HT-29 (cell line): ENCODE measurements around the gene ZNF565. TPM values are rescaled to one million over a fixed set of nuclear protein-coding genes. Genes with fewer than 3 reads are reported as not detected.
"Not testable (repeated sequence)": the region's sequence is repeated elsewhere in the genome, so short reads cannot be mapped to it uniquely, and the experiment has no call there.

Experiments
- DNase-seq: peaks from one replicate; pipeline ENCODE4 v3.0.0-alpha.2; 2015; ENCODE audit warnings: low spot score
- small RNA-seq: library from RNA; depleted of rRNA; stranded (forward); fragments of <200 nt; gene quantifications from one replicate; pipeline ENCODE3, GENCODE V24; 2014
- total RNA-seq: library from RNA; depleted of rRNA; stranded (reverse); fragments of >200 nt; shearing (Covaris generic); gene quantifications from 2 replicates; pipeline ENCODE4 v1.2.3, GENCODE V29; 2014; rRNA removed

ZNF565 gene
- total RNA-seq, 1 experiment from 2014 or later = 8.0 TPM

GRCh38 chr19:36150586-36150985 is 63.9 kb downstream of the ZNF565 start:
- DNase-seq = no peak

DNA sequence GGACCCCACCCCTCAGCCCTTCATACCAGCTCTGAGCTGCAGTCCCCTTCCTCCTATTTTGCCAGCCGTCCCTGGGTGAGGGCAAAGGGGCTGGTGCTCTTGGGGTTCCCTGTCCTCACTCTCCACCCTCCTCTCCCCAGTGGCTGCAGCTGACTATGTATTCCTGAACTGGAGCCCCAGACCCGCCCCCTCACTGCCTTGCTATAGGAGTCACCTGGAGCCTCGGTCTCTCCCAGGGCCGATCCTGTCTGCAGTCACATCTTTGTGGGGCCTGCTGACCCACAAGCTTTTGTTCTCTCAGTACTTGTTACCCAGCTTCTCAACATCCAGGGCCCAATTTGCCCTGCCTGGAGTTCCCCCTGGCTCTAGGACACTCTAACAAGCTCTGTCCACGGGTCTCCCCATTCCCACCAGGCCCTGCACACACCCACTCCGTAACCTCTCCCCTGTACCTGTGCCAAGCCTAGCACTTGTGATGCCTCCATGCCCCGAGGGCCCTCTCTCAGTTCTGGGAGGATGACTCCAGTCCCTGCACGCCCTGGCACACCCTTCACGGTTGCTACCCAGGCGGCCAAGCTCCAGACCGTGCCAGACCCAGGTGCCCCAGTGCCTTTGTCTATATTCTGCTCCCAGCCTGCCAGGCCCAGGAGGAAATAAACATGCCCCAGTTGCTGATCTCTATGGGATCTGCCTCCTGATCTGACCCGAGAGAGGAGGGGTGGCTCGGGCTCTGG is 64.6 kb downstream of the ZNF565 start:
- DNase-seq = no peak

GRCh38 chr19:36144624-36145023 is 69.8 kb downstream of the ZNF565 start:
- DNase-seq = no peak

GRCh38 chr19:36142496-36142895 is 72.0 kb downstream of the ZNF565 start:
- DNase-seq = no peak

DNA sequence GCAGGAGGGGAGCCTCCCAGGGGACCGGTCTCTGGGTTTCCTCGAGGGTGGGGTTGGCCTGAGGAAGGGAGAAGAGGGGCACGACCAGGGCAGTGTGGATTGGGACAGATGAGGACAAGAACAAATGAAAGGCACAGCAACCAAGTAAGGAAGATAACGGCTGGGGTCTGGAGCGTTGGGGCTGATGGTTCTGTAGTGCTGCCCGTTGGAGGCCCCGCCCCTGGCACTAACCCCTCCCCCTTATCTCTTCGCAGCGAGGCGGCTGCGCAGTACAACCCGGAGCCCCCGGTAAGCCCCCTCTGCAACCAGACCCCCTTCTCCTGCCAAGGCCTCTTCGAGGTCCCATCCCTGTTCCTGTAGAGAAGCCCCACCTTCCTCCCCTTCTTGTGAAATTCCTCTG is 72.4 kb downstream of the ZNF565 start:
- DNase-seq = no peak

DNA sequence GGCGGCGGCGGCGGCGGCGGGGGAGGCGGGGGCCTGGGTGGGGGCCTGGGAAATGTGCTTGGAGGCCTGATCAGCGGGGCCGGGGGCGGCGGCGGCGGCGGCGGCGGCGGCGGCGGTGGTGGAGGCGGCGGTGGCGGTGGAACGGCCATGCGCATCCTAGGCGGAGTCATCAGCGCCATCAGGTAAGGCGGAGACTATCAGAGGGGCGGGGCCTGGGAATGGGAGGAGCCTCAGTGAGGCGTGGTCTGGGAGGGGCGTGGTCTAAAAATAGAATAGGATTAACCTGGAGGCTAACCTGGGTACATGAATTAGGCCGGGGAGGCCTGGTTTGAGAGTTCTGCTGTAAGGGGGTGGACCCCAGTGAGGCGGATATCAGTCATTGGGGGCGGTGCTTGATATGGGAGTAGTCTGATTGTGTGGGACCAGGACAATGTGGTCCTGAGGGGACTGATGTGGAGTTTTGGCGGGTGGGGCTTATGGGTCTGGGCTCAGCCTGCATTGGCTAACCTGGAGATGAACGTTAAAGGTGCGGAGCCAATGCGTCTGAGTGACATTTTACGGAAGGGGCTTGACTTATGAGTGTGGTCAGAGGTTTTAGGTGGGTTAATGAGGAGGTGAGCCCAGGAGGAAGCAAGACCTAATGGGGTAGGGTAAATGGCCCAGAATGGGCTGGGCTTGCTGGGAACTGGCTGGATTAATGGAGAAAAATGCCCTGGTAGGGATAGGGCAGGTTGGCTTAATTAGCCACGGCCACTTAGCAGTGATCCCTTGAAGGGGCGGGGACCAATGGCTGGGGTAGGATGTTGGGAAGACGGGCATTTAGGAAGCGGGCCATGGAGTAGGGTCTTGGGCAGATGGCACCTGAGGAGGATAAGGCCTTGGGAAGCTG is 73.2 kb downstream of the ZNF565 start:
- peak; percentile 99 for DNase-seq

- DNase-seq = peak; percentile 65
Measured at GRCh38 chr19:36140304-36141038, 74.0 kb downstream of the ZNF565 start.

DNA sequence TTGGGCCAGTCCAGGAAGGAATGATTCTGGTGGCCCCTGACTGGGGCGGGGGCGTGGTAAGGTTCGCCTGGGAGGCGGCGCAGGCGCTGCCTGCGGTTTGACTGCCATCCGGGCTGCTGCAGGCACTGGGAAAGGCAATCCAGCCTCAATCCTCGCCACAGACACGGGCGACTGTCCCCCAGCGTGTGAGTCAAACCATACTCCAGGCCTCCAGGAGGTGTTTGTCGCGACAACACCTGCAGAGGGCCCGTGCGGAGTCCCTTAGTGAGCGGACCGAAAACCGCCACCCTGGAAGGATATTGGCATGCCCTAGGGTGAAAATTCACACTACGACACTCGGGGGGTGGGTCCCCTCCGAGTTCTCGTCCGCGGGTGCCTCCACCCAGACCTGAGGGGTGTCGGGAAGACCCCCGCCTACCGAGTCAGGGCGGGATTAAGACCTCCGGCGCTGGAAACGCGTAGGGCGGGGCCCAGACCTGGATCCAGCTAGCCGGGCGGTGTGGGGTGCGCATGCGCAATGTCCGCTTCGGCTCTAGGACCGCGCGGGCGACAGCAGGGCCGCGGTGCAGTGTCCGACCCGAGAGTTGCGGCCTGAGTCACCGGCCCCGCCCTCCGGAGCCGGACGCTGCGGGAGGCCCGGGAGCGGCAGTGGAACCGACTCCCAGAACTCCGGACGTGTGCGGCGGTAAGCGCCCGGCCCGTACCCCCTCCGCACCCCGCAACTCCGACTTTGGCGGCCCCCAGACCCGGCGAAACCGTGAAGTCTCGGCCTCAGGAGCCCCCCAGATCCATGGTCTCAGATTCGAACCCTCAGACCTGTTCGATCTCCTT is 74.8 kb downstream of the ZNF565 start, which contains the start of gene CAPNS1:
CAPNS1 (plus strand) TSS at position 594 of the 831 bp plus-strand sequence. CDS start 946 bp downstream, outside the sequence.
- peak; percentile 100 for DNase-seq

- no peak for DNase-seq
Measured at GRCh38 chr19:36139120-36139472, 75.4 kb downstream of the ZNF565 start.

DNA sequence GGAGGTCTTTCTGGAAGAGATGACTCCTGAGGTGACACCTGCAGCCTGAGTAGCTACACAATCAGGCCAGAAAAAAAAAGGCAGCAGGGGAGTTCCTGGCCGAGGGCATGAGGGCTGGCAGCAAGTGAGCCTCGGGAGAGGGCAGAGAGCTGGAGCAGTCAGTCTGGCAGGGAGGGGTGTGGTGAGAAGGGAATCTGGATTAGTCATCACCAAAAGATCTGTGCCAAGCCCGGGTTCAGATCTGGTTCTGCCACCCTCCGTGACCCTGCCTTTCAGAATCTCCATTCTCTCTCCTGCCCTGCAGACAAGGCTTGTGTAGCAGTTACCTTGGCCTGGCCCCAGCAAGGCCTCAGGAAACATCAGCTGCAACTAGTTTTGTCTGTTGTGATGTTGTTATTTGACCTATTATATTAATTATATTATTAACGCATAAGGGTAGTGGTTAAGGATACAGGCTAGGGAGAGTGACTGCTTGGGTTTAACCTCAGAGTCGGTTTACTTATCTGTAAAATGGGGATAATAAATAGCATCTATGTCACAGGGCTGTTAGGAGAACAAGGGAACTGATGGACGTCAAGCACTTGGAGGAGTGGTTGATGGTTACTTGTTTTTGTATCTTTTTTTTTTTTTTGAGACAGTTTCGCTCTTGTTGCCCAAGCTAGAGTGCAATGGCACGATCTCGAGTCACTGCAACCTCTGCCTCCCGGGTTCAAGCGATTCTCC is 77.3 kb downstream of the ZNF565 start:
- DNase-seq = peak; percentile 95

DNA sequence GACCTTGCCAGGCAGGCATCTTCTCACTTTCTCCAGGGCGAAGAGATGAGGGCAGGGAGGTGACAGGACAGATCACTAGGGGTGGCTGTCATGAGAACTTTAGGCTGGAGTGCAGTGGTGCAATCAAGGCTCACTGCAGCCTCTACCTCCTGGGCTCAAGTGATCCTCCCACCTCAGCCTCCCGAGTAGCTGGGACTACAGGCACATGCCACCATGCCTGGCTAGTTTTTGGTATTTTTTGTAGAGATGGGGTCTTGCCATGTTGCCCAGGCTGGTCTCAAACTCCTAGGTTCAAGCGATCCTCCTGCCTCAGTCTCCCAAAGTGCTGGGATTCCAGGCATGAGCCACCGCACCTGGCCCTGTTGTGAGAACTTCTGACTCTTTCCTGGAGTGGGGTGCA is 79.6 kb downstream of the ZNF565 start:
- DNase-seq = not testable (repeated sequence)

Small RNA genes lying within 50 kb of the gene (small RNA-seq; reads per million reads assigned to genes)
- not detected for gene RF00019

Other genes starting within 250 kb of the ZNF565 start
- gene SDHAF1, start 219.5 kb downstream of the ZNF565 start, total RNA-seq = 70.6 and 70.7 TPM in 2 replicates
- gene SYNE4, start 205.9 kb downstream of the ZNF565 start, total RNA-seq = 8.6 and 9.4 TPM in 2 replicates
- 90.6 and 124 TPM in 2 replicates for gene ALKBH6, start 200.5 kb downstream of the ZNF565 start, total RNA-seq
- 0.13 and 0.31 TPM in 2 replicates for gene CLIP3, start 181.8 kb downstream of the ZNF565 start, total RNA-seq
- gene THAP8, start 160.4 kb downstream of the ZNF565 start, total RNA-seq = 4.3 and 7.2 TPM in 2 replicates
- gene WDR62, start 159.8 kb downstream of the ZNF565 start, total RNA-seq = 44.1 and 49.0 TPM in 2 replicates
- gene OVOL3, start 103.5 kb downstream of the ZNF565 start, total RNA-seq = not detected in 2 replicates
- gene POLR2I, start 99.8 kb downstream of the ZNF565 start, total RNA-seq = 397 and 423 TPM in 2 replicates
- 420 and 425 TPM in 2 replicates for gene TBCB, start 99.2 kb downstream of the ZNF565 start, total RNA-seq
- gene CAPNS1, start 74.6 kb downstream of the ZNF565 start, total RNA-seq = 645 and 661 TPM in 2 replicates
- gene COX7A1, start 62.2 kb downstream of the ZNF565 start, total RNA-seq = not detected in 2 replicates
- gene ZNF146, start 441 bp upstream of the ZNF565 start, total RNA-seq = 41.1 and 50.2 TPM in 2 replicates
- 0.08 TPM in 2 replicates for gene ZFP14, start 164.5 kb upstream of the ZNF565 start, total RNA-seq
- gene ZFP82, start 204.0 kb upstream of the ZNF565 start, total RNA-seq = not detected in 2 replicates